Thymus (tissue), 11 donors: Measurements from ENCODE around the gene FAM72D. TPM values are rescaled to one million over a fixed set of nuclear protein-coding genes. Genes with fewer than 3 reads are reported as not detected.
A peak's percentile ranks its signal among the peaks of the same experiment; 100 is the strongest.
"Not testable (repeated sequence)": the region's sequence is repeated elsewhere in the genome, so short reads cannot be mapped to it uniquely, and the experiment has no call there.

Source experiments
- DNase-seq, 9 donors: peaks; one replicate each; pipeline ENCODE4 v3.0.0-alpha.2; 2013; ENCODE audit warnings: low spot score in 9 of 9, low read depth in 6 of 9, missing footprints in 1 of 9
- H3K27ac ChIP-seq, 2 donors: one replicate each; pipeline ENCODE4 v1.5.1; 2013; ENCODE audit warnings: control low read depth in 1 of 2, low read depth in 1 of 2, low read length in 1 of 2, mild to moderate bottlenecking in 1 of 2, moderate library complexity in 1 of 2
- H3K27me3 ChIP-seq, 2 donors: one replicate each; pipeline ENCODE4 v1.5.1; 2013; ENCODE audit warnings: low read length in 1 of 2; ENCODE audit not compliant: control insufficient read depth in 2 of 2, insufficient read depth in 1 of 2
- H3K36me3 ChIP-seq, 2 donors: one replicate each; pipeline ENCODE4 v1.5.1; 2013; ENCODE audit warnings: low read length in 1 of 2, mild to moderate bottlenecking in 1 of 2, moderate library complexity in 1 of 2; ENCODE audit not compliant: control insufficient read depth in 2 of 2, insufficient read depth in 2 of 2
- H3K4me1 ChIP-seq, 2 donors: one replicate each; pipeline ENCODE4 v1.5.1; 2013; ENCODE audit warnings: low read length in 2 of 2; ENCODE audit not compliant: control insufficient read depth in 2 of 2, insufficient read depth in 2 of 2
- H3K4me3 ChIP-seq, 2 donors: one replicate each; pipeline ENCODE4 v1.5.1; 2013; ENCODE audit warnings: low read length in 2 of 2, control low read depth in 1 of 2, mild to moderate bottlenecking in 1 of 2
- H3K9me3 ChIP-seq, 2 donors: one replicate each; pipeline ENCODE4 v1.5.1; 2013; ENCODE audit warnings: low read length in 1 of 2, mild to moderate bottlenecking in 1 of 2; ENCODE audit not compliant: control insufficient read depth in 2 of 2, insufficient read depth in 1 of 2
- WGBS: extraction: QIAGEN DNeasy Blood & Tissue Kit; methylation state at CpG from one replicate; pipeline ENCODE4 v1.1.7; 2013; 5-methylcytosine and 5-hydroxymethylcytosine counted together
- polyA plus RNA-seq: library from polyadenylated mRNA; stranded (reverse); fragments of 200-250 nt; gene quantifications from one replicate; pipeline ENCODE4 v1.2.3, GENCODE V29; 2013
- total RNA-seq: library from RNA; stranded (reverse); fragments of 120-200 nt; gene quantifications from one replicate; pipeline ENCODE4 v1.2.4, GENCODE V29; 2013
- donor health status: healthy.

FAM72D gene
- total and polyA plus RNA-seq, 2 donors = 2.0 to 4.3 TPM

GRCh38 chr1:145140549-145140948 lies 44.8 kb downstream of the FAM72D start:
- not testable (repeated sequence) for H3K9me3 ChIP-seq, H3K4me1 ChIP-seq, H3K4me3 ChIP-seq, H3K27ac ChIP-seq, H3K27me3 ChIP-seq, DNase-seq, H3K36me3 ChIP-seq
- WGBS = 100% methylated on average over 1 of the region's 2 CpGs

- WGBS = 13% methylated on average over 1 of the region's 3 CpGs
- H3K4me1 ChIP-seq, H3K4me3 ChIP-seq, H3K27ac ChIP-seq, H3K36me3 ChIP-seq, H3K9me3 ChIP-seq, H3K27me3 ChIP-seq, DNase-seq: not testable (repeated sequence)
Observed at GRCh38 chr1:145144264-145144913, 48.6 kb downstream of the FAM72D start.

GRCh38 chr1:145146308-145146707 lies 50.5 kb downstream of the FAM72D start:
- WGBS = 90% methylated on average over 3 of the region's 4 CpGs
- DNase-seq = not testable (repeated sequence)

GRCh38 chr1:145147172-145147571 lies 51.4 kb downstream of the FAM72D start:
- H3K27ac ChIP-seq, H3K27me3 ChIP-seq, H3K4me3 ChIP-seq, H3K4me1 ChIP-seq, DNase-seq, H3K9me3 ChIP-seq, H3K36me3 ChIP-seq: not testable (repeated sequence)
- 58% methylated on average over 2 of the region's 4 CpGs for WGBS

More at GRCh38 chr1:145146308-145146707, 50.5 kb downstream of the FAM72D start:
- not testable (repeated sequence) for H3K4me3 ChIP-seq, H3K27ac ChIP-seq, H3K4me1 ChIP-seq, H3K36me3 ChIP-seq, H3K9me3 ChIP-seq, H3K27me3 ChIP-seq

- H3K27ac ChIP-seq, DNase-seq: not testable (repeated sequence)
- no CpG with 5 or more reads among the region's 4 CpGs for WGBS
Observed at GRCh38 chr1:145155421-145155820, 59.6 kb downstream of the FAM72D start.

GRCh38 chr1:145155873-145156272 lies 60.1 kb downstream of the FAM72D start:
- not testable (repeated sequence) for H3K27me3 ChIP-seq, H3K27ac ChIP-seq, H3K36me3 ChIP-seq, H3K9me3 ChIP-seq, H3K4me1 ChIP-seq, H3K4me3 ChIP-seq
- 61% methylated on average over 5 of the region's 5 CpGs for WGBS
- peak in 1 of 9 donors; percentile 0 for DNase-seq

More at GRCh38 chr1:145155421-145155820, 59.6 kb downstream of the FAM72D start:
- not testable (repeated sequence) for H3K4me3 ChIP-seq, H3K9me3 ChIP-seq, H3K36me3 ChIP-seq, H3K27me3 ChIP-seq, H3K4me1 ChIP-seq

GRCh38 chr1:145156891-145157610 lies 61.3 kb downstream of the FAM72D start:
- not testable (repeated sequence) for H3K36me3 ChIP-seq, H3K9me3 ChIP-seq, H3K4me1 ChIP-seq, H3K27ac ChIP-seq, H3K27me3 ChIP-seq
- 4% methylated on average over 20 of the region's 26 CpGs for WGBS
- DNase-seq = peak in 8 of 9 donors; percentile 13 to 77 (median 32)
- peak overlapping the region in 1 of 2 donors; percentile 38 for H3K4me3 ChIP-seq

- WGBS = no CpG with 5 or more reads among the region's 14 CpGs
- H3K27me3 ChIP-seq, H3K4me3 ChIP-seq, H3K36me3 ChIP-seq, H3K9me3 ChIP-seq, H3K4me1 ChIP-seq, DNase-seq, H3K27ac ChIP-seq: not testable (repeated sequence)
Observed at GRCh38 chr1:145157715-145158114, 61.9 kb downstream of the FAM72D start.

- H3K36me3 ChIP-seq, H3K27me3 ChIP-seq, H3K4me3 ChIP-seq, H3K9me3 ChIP-seq, DNase-seq, H3K4me1 ChIP-seq, H3K27ac ChIP-seq: not testable (repeated sequence)
- WGBS = 10% methylated on average over 3 of the region's 26 CpGs
Observed at GRCh38 chr1:145161046-145161752, 65.4 kb downstream of the FAM72D start.
